CD14-positive monocyte (primary cell): ENCODE measurements around the gene PTGDS. TPM values are rescaled to one million over a fixed set of nuclear protein-coding genes. Genes with fewer than 3 reads are reported as not detected.

Source experiments
- DNase-seq, 3 donors: peaks; one replicate each; pipeline ENCODE4 v3.0.0-alpha.2; 2011 to 2022
- H2AFZ ChIP-seq: 2 replicates; pipeline ENCODE4 v1.6.0; 2012; ENCODE audit warnings: mild to moderate bottlenecking, low read depth, low read length, inconsistent platforms; ENCODE audit not compliant: insufficient read depth, poor library complexity, severe bottlenecking
- H3K27ac ChIP-seq, 2 donors: 1 replicate in 1 of 2; 2 replicates in 1 of 2; pipeline ENCODE4 v1.5.1; 2012 to 2013; ENCODE audit warnings: low read length in 2 of 2, control low read depth in 1 of 2, inconsistent platforms in 1 of 2, low read depth in 1 of 2, mild to moderate bottlenecking in 1 of 2
- H3K27me3 ChIP-seq, 2 donors: one replicate each; pipeline versions ENCODE4 v1.6.0 to v1.6.1; 2011 to 2013; ENCODE audit warnings: low read length in 2 of 2; ENCODE audit not compliant: control insufficient read depth in 2 of 2, insufficient read depth in 2 of 2
- H3K36me3 ChIP-seq, 2 donors: replicated peaks in 1 of 2; 1 replicate in 1 of 2; 2 replicates in 1 of 2; pipeline versions ENCODE4 v1.5.1 to v1.6.1; 2012 to 2013; ENCODE audit warnings: low read length in 2 of 2, control low read depth in 1 of 2, inconsistent platforms in 1 of 2, mild to moderate bottlenecking in 1 of 2; ENCODE audit not compliant: insufficient read depth in 2 of 2, control insufficient read depth in 1 of 2
- H3K4me1 ChIP-seq, 2 donors: 1 replicate in 1 of 2; 2 replicates in 1 of 2; pipeline versions ENCODE4 v1.5.1 to v1.6.1; 2012 to 2013; ENCODE audit warnings: low read length in 2 of 2, control low read depth in 1 of 2, inconsistent platforms in 1 of 2, mild to moderate bottlenecking in 1 of 2, moderate library complexity in 1 of 2; ENCODE audit not compliant: insufficient read depth in 2 of 2, control insufficient read depth in 1 of 2
- H3K4me2 ChIP-seq: replicated peaks from 2 replicates; pipeline ENCODE3; 2012; ENCODE audit warnings: low read length, moderate library complexity, mild to moderate bottlenecking; ENCODE audit not compliant: poor library complexity, severe bottlenecking; ENCODE audit errors: extremely low read depth
- H3K4me3 ChIP-seq, 3 experiments: fragments of 200-600 bp in 1 of 3; sonication (generic) in 1 of 3; replicated peaks in 1 of 3; 1 replicate in 2 of 3; 2 replicates in 1 of 3; pipeline ENCODE4 v1.5.1; 2011 to 2013; ENCODE audit warnings: low read length in 3 of 3, mild to moderate bottlenecking in 3 of 3, control low read depth in 2 of 3, low read depth in 2 of 3, inconsistent platforms in 1 of 3, moderate library complexity in 1 of 3
- H3K79me2 ChIP-seq: 2 replicates; pipeline ENCODE4 v1.6.0; 2012; ENCODE audit warnings: mild to moderate bottlenecking, control low read depth, inconsistent platforms, low read length, moderate library complexity; ENCODE audit not compliant: insufficient read depth
- H3K9ac ChIP-seq: 2 replicates; pipeline ENCODE4 v1.6.0; 2017; ENCODE audit warnings: low read length, mild to moderate bottlenecking; ENCODE audit not compliant: insufficient read depth, poor library complexity, severe bottlenecking
- H3K9me3 ChIP-seq, 2 donors: replicated peaks in 1 of 2; 1 replicate in 1 of 2; 2 replicates in 1 of 2; pipeline versions ENCODE4 v1.5.1 to v1.6.1; 2012 to 2013; ENCODE audit warnings: low read length in 2 of 2, control low read depth in 1 of 2; ENCODE audit not compliant: control insufficient read depth in 1 of 2, insufficient read depth in 1 of 2
- H4K20me1 ChIP-seq: 2 replicates; pipeline ENCODE4 v1.6.0; 2012; ENCODE audit warnings: mild to moderate bottlenecking, low read length, control low read depth, moderate library complexity; ENCODE audit not compliant: insufficient read depth
- H3K27ac Mint-ChIP-seq, 7 donors: one replicate each; pipeline ENCODE4 v1.8.0; 2020; ENCODE audit warnings: mild to moderate bottlenecking in 7 of 7, mixed read lengths in 7 of 7, moderate library complexity in 6 of 7, inconsistent platforms in 2 of 7
- H3K27me3 Mint-ChIP-seq, 3 donors: one replicate each; pipeline ENCODE4 v1.8.0; 2021 to 2022; ENCODE audit warnings: low read depth in 3 of 3, mild to moderate bottlenecking in 3 of 3, mixed read lengths in 3 of 3, moderate library complexity in 3 of 3, inconsistent platforms in 1 of 3
- H3K36me3 Mint-ChIP-seq, 2 donors: one replicate each; pipeline ENCODE4 v1.8.0; 2020; ENCODE audit warnings: mixed read lengths in 2 of 2, inconsistent platforms in 1 of 2, mild to moderate bottlenecking in 1 of 2
- H3K4me1 Mint-ChIP-seq: one replicate; pipeline ENCODE4 v1.8.0; 2020; ENCODE audit warnings: mild to moderate bottlenecking, mixed read lengths
- H3K4me3 Mint-ChIP-seq, 2 donors: one replicate each; pipeline ENCODE4 v1.8.0; 2020; ENCODE audit warnings: mild to moderate bottlenecking in 2 of 2, mixed read lengths in 2 of 2, moderate library complexity in 1 of 2
- H3K9me3 Mint-ChIP-seq, 7 donors: one replicate each; pipeline ENCODE4 v1.8.0; 2020 to 2022; ENCODE audit warnings: mixed read lengths in 7 of 7, mild to moderate bottlenecking in 6 of 7, moderate library complexity in 6 of 7, inconsistent platforms in 2 of 7
- WGBS: methylation state at CpG from one replicate; pipeline ENCODE4 v1.1.5; 2013; ENCODE audit warnings: missing lambda C conversion rate; ENCODE audit not compliant: insufficient coverage; 5-methylcytosine and 5-hydroxymethylcytosine counted together
- intact Hi-C, 2 donors: fragments of 100-400 bp; cut with micrococcal nuclease; formaldehyde crosslinking; loops; one replicate each; pipeline versions ENCODE4 v1.15.0 to v1.15.1; 2023
- polyA plus RNA-seq, 3 donors: library from polyadenylated mRNA; depleted of rRNA in 1 of 3; unstranded in 2 of 3; stranded (reverse) in 1 of 3; fragments of 300-500 nt in 2 of 3; fragments of >200 nt in 1 of 3; fragmentation: Illumina TruSeq in 2 of 3; gene quantifications; 1 replicate in 2 of 3; 2 replicates in 1 of 3; pipeline ENCODE4 v1.2.3, GENCODE V29; 2012 to 2021
- TF ChIP-seq, protein P1 (sequence below): fragments of 200-600 bp; IDR thresholded peaks from one replicate; pipeline ENCODE4 v1.8.0; 2022; ENCODE audit warnings: antibody characterized with exemption, mild to moderate bottlenecking

Gene PTGDS
- polyA plus RNA-seq, 3 donors, result 0.34 to 1.5 TPM; not detected in 1

GRCh38 chr9:136942112-136942880 is 35.0 kb upstream of the PTGDS start:
- peaks cover 16% of the 10 kb centered on the region for H3K4me1 Mint-ChIP-seq
- Histone ChIP-seq H3K9me3 (no peaks in the 10 kb centered on the region), H3K27ac (no peak overlapping the region), H3K4me2 (no peak overlapping the region), H4K20me1 (peaks cover 49% of the 10 kb centered on the region), H2AFZ (no peak overlapping the region), H3K4me1 (peaks cover 12 to 21% of the 10 kb centered on the region in 2 donors), H3K4me3 (no peak overlapping the region), H3K79me2 (peaks cover 20% of the 10 kb centered on the region), H3K27me3 (no peaks in the 10 kb centered on the region), H3K9ac (no peak overlapping the region), H3K36me3 (peaks cover 39 to 48% of the 10 kb centered on the region in 2 donors)
- peaks cover 26 to 45% of the 10 kb centered on the region in 2 donors for H3K36me3 Mint-ChIP-seq
- peak overlapping the region in 2 of 7 donors; percentile 41 to 61 for H3K27ac Mint-ChIP-seq
- peaks cover 0 to 6% (median 4%) of the 10 kb centered on the region in 3 donors for H3K27me3 Mint-ChIP-seq
- 97% methylated on average over 60 of the region's 60 CpGs for WGBS
- DNase-seq, result no peak
- peaks cover 0 to 3% (median 0%) of the 10 kb centered on the region in 7 donors for H3K9me3 Mint-ChIP-seq
- peak overlapping the region in 1 of 2 donors; percentile 45 for H3K4me3 Mint-ChIP-seq
- intact Hi-C loops, result loop anchor here (10.0 kb wide), 3 partner anchors 93 to 137 kb away; partner anchors contain the start of genes AJM1 (in 1 of the 2), FUT7 (in 1 of the 2), PHPT1 (in 1 of the 2) and RABL6 (in 1 of the 2)
- TF ChIP-seq, protein P1, sequence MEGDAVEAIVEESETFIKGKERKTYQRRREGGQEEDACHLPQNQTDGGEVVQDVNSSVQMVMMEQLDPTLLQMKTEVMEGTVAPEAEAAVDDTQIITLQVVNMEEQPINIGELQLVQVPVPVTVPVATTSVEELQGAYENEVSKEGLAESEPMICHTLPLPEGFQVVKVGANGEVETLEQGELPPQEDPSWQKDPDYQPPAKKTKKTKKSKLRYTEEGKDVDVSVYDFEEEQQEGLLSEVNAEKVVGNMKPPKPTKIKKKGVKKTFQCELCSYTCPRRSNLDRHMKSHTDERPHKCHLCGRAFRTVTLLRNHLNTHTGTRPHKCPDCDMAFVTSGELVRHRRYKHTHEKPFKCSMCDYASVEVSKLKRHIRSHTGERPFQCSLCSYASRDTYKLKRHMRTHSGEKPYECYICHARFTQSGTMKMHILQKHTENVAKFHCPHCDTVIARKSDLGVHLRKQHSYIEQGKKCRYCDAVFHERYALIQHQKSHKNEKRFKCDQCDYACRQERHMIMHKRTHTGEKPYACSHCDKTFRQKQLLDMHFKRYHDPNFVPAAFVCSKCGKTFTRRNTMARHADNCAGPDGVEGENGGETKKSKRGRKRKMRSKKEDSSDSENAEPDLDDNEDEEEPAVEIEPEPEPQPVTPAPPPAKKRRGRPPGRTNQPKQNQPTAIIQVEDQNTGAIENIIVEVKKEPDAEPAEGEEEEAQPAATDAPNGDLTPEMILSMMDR, result no peak

DNA sequence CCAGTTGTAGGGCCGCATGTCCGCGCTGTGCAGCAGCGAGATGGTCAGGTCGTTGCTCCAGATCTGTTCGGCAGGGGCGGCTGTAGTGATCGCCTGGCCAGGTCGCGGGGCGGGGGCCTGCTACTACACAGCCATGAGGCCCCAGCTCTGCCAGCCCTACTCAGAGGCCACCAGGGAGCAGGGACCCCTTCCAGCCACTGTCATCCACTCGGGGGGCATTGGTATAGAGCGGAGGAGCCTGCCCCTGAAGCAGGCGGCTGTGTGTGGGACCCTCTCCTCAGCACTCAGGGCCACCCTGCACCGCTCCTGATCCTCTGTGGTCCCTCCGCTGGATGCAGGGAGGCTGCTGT is 34.4 kb upstream of the PTGDS start:
- no peak for DNase-seq
- WGBS, result 97% methylated on average over 14 of the region's 16 CpGs
- H3K79me2 ChIP-seq, result peaks cover 20% of the 10 kb centered on the region
- peak overlapping the region in 1 of 3 experiments; percentile 79 for H3K4me3 ChIP-seq
- Mint-ChIP-seq H3K27ac (no peak overlapping the region), H3K4me3 (peak overlapping the region in 1 of 2 donors; percentile 65), H3K27me3 (peaks cover 0 to 6% (median 4%) of the 10 kb centered on the region in 3 donors), H3K36me3 (peaks cover 26 to 44% of the 10 kb centered on the region in 2 donors), H3K9me3 (peaks cover 0 to 2% (median 0%) of the 10 kb centered on the region in 7 donors), H3K4me1 (peaks cover 16% of the 10 kb centered on the region)
- no peak overlapping the region for H3K9ac ChIP-seq
- no peaks in the 10 kb centered on the region for H3K9me3 ChIP-seq
- H3K4me1 ChIP-seq, result peaks cover 12 to 21% of the 10 kb centered on the region in 2 donors
- peaks cover 49% of the 10 kb centered on the region for H4K20me1 ChIP-seq
- no peak overlapping the region for H2AFZ ChIP-seq
- TF ChIP-seq, protein P1, result no peak
- H3K4me2 ChIP-seq, result peak overlapping the region; percentile 93
- peak overlapping the region in 1 of 2 donors; percentile 80 for H3K27ac ChIP-seq
- no peaks in the 10 kb centered on the region for H3K27me3 ChIP-seq
- intact Hi-C loops, result loop anchor here (10.0 kb wide), 3 partner anchors 92 to 138 kb away; partner anchors contain the start of genes AJM1 (in 1 of the 2), FUT7 (in 1 of the 2), PHPT1 (in 1 of the 2) and RABL6 (in 1 of the 2)
- H3K36me3 ChIP-seq, result peaks cover 39 to 44% of the 10 kb centered on the region in 2 donors
